IPS-20b (cell line): Measurements from ENCODE around the gene KRTAP10-9.
"Not testable (repeated sequence)": the region's sequence is repeated elsewhere in the genome, so short reads cannot be mapped to it uniquely, and the experiment has no call there.

ENCODE experiments used
- H3K27ac ChIP-seq: one replicate; pipeline ENCODE4 v1.5.1; 2013; ENCODE audit warnings: low read length
- H3K27me3 ChIP-seq: 2 replicates; pipeline ENCODE4 v1.6.1; 2013; ENCODE audit warnings: mild to moderate bottlenecking, low read length, inconsistent platforms; ENCODE audit not compliant: insufficient read depth
- H3K36me3 ChIP-seq: 2 replicates; pipeline ENCODE4 v1.6.1; 2013; ENCODE audit warnings: low read depth, mild to moderate bottlenecking, inconsistent platforms, low read length, moderate library complexity; ENCODE audit not compliant: insufficient read depth
- H3K4me1 ChIP-seq: 2 replicates; pipeline ENCODE4 v1.6.1; 2013; ENCODE audit warnings: mild to moderate bottlenecking, control low read depth, inconsistent platforms, low read length, moderate library complexity; ENCODE audit not compliant: insufficient read depth
- H3K4me3 ChIP-seq: 2 replicates; pipeline ENCODE4 v1.5.1; 2013; ENCODE audit warnings: mild to moderate bottlenecking, low read length, inconsistent platforms
- H3K9ac ChIP-seq: 2 replicates; pipeline ENCODE4 v1.6.1; 2013; ENCODE audit warnings: low read depth, mild to moderate bottlenecking, inconsistent platforms, low read length, moderate library complexity
- H3K9me3 ChIP-seq: 2 replicates; pipeline ENCODE4 v1.6.1; 2013; ENCODE audit warnings: mild to moderate bottlenecking, low read depth, low read length, inconsistent platforms; ENCODE audit not compliant: insufficient read depth

KRTAP10-9 gene

DNA sequence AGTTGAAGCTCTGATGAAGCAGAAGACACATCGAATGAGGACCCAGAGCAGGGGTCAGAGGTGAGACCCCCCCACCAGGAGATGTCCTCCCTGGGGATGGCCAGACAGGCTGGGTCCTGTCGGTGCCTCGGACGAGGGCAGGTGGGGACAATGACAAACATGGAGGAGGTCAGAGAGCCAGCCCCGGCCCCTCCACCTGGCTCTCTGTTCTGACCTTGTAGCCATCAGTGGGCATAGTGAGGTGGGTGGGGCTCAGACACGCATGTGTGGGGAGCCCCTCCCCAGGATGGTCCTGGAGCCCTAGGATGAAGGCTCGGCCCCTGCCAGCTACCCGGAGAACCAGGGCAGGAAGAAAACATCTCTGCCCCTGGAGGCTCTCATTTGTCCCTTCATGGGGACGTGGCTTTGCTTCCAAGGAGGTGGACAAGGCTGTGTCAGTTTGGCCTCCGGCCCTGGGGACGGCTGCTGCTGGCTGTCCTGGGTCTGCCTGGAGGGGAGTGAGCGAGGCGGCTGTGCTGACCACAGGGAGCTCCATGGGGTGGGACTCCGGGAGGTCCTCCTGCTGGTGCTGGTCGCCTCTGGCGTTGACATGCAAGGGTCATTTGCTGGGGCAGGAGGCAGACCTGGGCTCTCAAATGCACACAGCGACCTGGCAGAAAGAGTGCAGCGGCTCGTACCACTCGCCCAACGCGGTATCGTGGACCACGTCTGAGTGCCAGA lies 37.1 kb upstream of the KRTAP10-9 start:
- Histone ChIP-seq H3K4me1 (peaks cover 8% of the 10 kb centered on the region; the same call in 1 of the 2 replicates), H3K9me3 (no peaks in the 10 kb centered on the region), H3K36me3 (no peaks in the 10 kb centered on the region), H3K4me3 (no peak overlapping the region), H3K27me3 (no peaks in the 10 kb centered on the region), H3K27ac (no peak overlapping the region), H3K9ac (no peak overlapping the region)

DNA sequence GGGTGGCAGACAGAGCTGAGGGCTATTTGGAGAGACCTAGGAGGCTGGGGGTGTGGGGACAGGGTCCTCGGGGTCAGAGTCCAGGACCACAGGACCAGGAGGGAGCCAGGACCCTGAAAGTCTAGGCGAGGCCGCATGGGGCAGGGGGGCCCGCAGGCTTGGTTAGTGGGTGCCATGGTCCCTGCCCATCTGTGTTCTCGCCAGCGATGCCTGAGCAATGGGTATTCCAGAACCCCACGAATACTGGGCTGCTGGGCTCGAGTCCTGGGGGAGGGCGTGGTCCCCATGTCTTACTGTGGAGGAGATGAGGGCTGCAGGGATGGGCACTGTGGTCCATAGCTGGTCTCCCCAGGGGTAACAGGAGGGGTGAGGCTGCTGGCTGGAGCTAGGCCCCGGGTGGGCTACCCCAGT lies 36.6 kb upstream of the KRTAP10-9 start:
- Histone ChIP-seq H3K27ac (no peak overlapping the region), H3K9ac (no peak overlapping the region), H3K9me3 (no peaks in the 10 kb centered on the region), H3K36me3 (no peaks in the 10 kb centered on the region), H3K4me1 (peaks cover 8% of the 10 kb centered on the region; the same call in 1 of the 2 replicates), H3K4me3 (no peak overlapping the region), H3K27me3 (no peaks in the 10 kb centered on the region)

DNA sequence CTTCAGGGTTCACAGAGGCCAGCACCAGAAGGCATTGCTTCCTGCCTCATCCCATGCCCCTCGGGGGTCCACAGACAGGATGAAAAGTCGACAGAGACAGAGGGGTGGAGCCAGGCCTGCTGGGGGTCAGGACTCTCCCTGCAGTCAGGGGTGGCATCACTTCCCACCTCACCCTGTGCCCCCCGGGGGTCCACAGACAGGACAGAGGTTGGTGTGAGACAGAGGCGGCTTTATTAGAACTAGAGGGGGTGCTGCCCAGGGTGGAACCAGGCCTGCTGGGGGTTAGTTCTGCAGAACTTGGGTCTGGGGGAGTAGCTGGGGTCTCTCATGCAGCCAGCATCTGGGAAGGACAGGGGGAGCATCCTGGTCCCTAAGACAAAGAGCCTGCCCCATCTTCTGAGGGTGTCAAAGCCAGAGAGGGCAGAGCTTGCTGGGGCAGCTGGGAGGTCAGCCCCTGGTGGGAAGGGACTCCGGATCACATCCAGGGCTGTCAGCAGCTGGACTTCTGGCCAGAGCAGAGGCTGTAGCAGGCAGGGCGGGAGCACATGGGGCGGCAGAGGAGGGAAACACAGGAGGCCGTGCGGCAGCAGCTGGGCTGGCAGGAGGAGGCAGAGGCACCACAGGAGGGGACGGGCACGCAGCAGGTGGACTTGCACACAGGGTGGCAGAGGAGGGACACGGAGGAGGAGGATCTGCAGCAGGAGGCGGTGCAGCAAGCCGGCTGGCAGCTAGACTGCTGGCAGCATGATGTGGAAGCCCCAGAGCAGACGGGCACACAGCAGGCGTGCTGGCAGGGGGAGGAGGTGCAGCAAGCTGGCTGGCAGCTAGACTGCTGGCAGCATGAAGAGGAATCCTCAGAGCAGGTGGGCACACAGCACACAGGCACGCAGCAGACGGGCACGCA lies 35.7 kb upstream of the KRTAP10-9 start:
- H3K4me1 ChIP-seq, H3K9me3 ChIP-seq, H3K27me3 ChIP-seq, H3K9ac ChIP-seq, H3K4me3 ChIP-seq, H3K36me3 ChIP-seq, H3K27ac ChIP-seq: not testable (repeated sequence)

DNA sequence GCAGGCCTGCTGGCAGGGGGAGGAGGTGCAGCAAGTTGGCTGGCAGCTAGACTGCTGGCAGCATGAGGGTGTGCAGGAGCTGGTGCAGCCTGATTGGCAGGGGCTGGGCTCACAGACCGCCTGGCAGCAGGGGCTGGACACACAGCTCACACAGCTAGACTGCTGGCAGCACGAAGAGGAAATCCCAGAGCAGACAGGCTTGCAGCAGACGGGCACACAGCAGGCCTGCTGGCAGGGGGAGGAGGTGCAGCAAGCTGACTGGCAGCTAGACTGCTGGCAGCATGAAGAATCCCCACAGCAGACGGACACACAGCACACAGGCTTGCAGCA lies 35.1 kb upstream of the KRTAP10-9 start:
- not testable (repeated sequence) for H3K9me3 ChIP-seq, H3K9ac ChIP-seq, H3K4me3 ChIP-seq, H3K4me1 ChIP-seq, H3K27ac ChIP-seq, H3K27me3 ChIP-seq, H3K36me3 ChIP-seq

DNA sequence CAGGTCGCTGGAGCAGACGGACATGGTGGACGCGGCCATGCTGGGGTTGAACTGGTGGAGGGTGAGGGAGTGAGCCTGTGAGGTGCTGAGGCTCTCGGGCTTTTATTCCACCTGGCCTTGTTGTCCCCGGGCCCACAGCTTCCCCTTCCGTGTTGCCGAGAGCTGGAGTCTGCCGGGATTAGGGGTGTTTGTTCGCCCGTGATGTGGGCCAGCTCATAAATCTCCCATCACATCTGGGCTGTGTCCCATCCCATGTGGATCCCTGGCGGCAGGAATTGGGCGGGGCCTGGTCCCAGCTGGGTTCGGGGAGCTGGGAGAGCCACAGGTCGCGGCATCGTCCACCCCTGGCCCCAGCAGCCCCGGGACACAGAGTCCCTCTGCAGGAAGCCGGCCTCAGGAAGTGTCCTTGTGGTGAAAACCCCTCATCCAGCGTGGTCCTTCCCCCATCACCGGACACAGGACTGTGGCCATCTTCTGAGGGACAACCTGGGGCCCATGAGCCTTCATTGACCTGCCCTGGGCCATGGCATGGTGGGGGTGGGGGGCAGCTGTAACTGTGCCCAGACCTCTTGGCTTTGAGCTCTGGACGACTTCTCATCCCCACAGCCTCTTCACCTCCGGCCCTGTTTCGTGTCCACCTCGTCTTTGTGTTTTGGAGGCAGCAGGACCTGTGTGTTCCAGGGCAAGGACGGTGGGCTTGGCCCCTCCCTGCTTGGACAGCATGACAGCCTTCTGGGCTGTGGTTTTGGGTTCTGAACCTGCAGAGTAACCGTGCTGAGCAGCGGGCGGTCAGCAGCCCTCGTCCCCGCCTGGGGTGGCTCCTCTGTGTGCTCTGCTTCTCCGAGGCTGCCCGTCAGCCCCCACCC lies 34.2 kb upstream of the KRTAP10-9 start, which contains the start of gene KRTAP10-6:
KRTAP10-6 (minus strand) TSS at position 60 of the 866 bp plus-strand sequence; CDS start at position 39, 21 bp downstream.
- Histone ChIP-seq H3K27me3 (no peaks in the 10 kb centered on the region), H3K4me1 (peaks cover 8% of the 10 kb centered on the region; the same call in 1 of the 2 replicates), H3K9ac (no peak within 1 kb of the TSS), H3K4me3 (no peak within 1 kb of the TSS), H3K36me3 (no peaks in the 10 kb centered on the region), H3K9me3 (no peaks in the 10 kb centered on the region), H3K27ac (no peak within 1 kb of the TSS)

DNA sequence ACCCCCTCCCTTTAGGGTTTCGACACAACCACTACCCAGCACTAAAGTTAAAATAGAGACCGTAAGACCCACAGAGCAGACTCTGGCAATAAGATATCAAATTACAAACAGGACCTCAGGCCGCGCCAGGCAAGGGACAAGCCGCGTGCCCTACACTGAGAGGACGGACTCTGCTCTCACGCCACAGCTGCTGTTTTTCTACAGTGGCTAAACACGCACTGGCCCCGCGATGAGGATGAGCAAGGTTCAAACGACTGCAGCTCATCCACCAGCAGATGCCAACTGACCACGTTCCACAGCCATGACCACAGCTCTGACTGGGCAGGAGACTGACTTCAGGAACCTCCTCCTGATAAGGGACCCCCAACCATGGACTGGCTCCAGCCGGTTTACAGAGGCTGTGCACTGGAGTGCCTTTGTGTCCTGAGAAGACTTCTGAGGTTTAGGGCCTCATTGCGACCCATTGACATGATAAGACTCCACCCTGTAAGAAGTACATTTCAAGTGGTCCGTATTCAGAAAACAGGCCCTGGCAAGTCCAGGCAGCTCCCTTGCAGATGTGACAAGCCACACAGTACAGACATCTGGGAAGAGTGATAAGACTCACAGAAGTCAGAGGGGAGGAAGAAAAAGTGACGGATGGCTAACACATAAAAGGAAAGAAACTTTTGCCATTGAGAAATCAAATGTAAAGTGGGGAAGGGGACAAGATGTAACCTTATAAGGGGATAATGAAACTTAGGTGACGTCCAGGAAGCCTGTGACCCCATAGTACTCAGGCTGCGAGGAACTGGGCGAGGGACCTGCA lies 33.1 kb upstream of the KRTAP10-9 start:
- H3K4me1 ChIP-seq, result peaks cover 13% of the 10 kb centered on the region; the same call in 1 of the 2 replicates
- H3K27me3 ChIP-seq, result no peaks in the 10 kb centered on the region
- no peaks in the 10 kb centered on the region for H3K36me3 ChIP-seq
- H3K27ac ChIP-seq, result no peak overlapping the region
- H3K4me3 ChIP-seq, result no peak overlapping the region
- no peaks in the 10 kb centered on the region for H3K9me3 ChIP-seq
- H3K9ac ChIP-seq, result no peak overlapping the region

DNA sequence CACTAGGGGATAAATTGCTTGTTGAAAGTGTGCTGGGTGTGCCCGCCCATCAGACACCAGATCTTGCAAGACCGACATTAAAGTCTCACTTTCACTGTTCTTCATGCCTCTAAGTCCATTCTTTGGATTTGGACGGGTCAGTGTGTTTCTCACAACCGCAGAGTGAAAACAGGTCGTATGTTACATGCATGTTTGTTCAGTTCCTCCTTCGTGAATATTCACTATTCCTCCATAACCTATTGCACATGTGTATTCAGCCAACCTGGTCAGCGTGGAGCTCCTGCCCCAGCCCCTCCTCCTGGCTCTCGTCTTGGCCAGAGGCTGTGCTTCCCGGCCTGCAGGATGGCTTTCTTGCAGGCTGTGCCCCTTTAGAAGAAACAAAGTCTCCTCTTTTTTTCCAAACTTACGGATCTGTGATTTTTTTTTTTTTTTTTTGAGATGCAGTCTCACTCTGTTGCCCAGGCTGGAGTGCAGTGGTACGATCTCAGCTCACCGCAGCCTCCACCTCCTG lies 32.4 kb upstream of the KRTAP10-9 start:
- Histone ChIP-seq H3K9me3 (no peaks in the 10 kb centered on the region), H3K27me3 (no peaks in the 10 kb centered on the region), H3K4me3 (no peak overlapping the region), H3K27ac (no peak overlapping the region), H3K36me3 (no peaks in the 10 kb centered on the region), H3K9ac (no peak overlapping the region), H3K4me1 (peaks cover 13% of the 10 kb centered on the region; the same call in 1 of the 2 replicates)

DNA sequence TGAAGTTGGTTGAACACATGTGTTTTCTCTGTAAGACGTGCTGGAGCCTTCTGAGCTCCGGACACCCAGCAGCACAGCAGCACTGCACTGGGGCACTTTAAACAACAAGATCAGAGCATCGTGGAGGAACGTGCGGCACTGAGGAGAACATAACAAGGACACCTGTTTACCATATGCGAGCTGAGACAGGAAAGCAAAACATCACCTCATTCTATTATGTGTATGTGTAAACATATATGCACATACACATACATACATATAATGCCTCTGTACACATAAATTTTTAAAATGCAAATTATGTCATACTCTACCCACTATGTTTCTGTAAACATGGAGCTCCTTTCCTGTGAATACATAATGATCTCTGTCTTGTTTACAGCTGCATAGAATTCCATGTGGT lies 31.4 kb upstream of the KRTAP10-9 start:
- H3K36me3 ChIP-seq, result no peaks in the 10 kb centered on the region
- H3K4me1 ChIP-seq, result peaks cover 13% of the 10 kb centered on the region; the same call in 1 of the 2 replicates
- no peaks in the 10 kb centered on the region for H3K9me3 ChIP-seq
- no peak overlapping the region for H3K4me3 ChIP-seq
- H3K27me3 ChIP-seq, result no peaks in the 10 kb centered on the region
- H3K27ac ChIP-seq, result no peak overlapping the region
- no peak overlapping the region for H3K9ac ChIP-seq

DNA sequence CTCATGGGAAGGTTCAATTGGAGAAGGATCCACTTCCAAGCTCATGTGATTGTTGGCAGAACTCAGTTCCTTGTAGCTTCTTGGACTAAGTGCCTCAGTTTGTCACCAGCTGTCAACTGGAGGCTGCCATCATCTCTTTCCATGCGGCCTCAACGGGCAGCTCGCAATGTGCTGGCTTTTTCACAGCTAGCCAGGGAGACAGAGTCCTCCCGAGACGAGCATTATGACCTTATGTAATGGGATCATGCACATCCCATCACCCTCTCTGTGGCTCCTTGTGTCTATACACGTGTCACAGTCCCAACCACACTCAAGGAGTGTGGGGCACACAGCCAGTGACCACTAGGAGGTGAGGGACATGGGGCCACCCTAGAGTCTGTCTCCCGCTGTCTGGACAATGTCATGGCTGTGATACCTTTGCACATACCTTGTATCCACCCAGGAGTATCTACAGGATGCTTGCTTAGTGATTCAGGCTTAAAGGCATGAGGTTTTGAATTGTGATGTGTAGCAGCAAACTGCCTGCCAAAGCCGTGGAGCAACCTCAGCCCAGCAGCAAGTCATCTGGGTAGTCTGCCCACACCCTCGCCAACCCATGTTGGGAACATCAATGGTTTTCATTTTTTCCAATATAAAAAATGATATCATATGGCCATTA lies 30.7 kb upstream of the KRTAP10-9 start:
- Histone ChIP-seq H3K4me1 (peaks cover 13% of the 10 kb centered on the region; the same call in 1 of the 2 replicates), H3K9me3 (no peaks in the 10 kb centered on the region), H3K4me3 (no peak overlapping the region), H3K27me3 (no peaks in the 10 kb centered on the region), H3K36me3 (no peaks in the 10 kb centered on the region), H3K27ac (no peak overlapping the region), H3K9ac (no peak overlapping the region)

DNA sequence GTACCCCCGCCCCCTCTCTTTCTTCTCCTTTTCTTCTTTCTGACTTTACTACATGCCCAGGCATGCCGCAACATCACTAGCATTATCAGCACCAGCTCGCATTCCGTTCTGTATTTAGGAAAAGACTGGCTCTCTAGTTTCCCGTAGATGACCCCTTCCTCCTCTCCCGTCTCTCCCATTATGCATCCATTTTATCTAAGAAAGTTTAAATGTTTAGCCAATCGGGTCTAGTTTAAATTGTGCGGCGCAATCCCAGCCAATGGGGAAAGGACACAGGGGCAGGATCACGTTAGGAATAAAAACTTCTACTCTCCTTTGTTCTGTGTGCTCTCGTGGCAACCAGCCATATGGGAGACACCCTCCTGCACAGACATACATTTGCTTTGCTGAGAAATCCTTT lies 28.8 kb upstream of the KRTAP10-9 start:
- Histone ChIP-seq H3K27me3 (no peaks in the 10 kb centered on the region), H3K9ac (peak overlapping the region; percentile 1; the same call in 1 of the 2 replicates), H3K4me1 (peaks cover 9% of the 10 kb centered on the region; the same call in 1 of the 2 replicates), H3K4me3 (no peak overlapping the region), H3K27ac (no peak overlapping the region), H3K9me3 (no peaks in the 10 kb centered on the region), H3K36me3 (no peaks in the 10 kb centered on the region)
